NOMO-1 (cell line): Measurements from ENCODE around the gene ARHGAP45.
"Not testable (repeated sequence)": the region's sequence is repeated elsewhere in the genome, so short reads cannot be mapped to it uniquely, and the experiment has no call there.

Experiments
- DNase-seq, 2 experiments: peaks; one replicate each; lab custom pipeline; 2025; ENCODE audit not compliant: unreplicated experiment in 2 of 2; lab: John Stamatoyannopoulos, UW

ARHGAP45 gene

DNA sequence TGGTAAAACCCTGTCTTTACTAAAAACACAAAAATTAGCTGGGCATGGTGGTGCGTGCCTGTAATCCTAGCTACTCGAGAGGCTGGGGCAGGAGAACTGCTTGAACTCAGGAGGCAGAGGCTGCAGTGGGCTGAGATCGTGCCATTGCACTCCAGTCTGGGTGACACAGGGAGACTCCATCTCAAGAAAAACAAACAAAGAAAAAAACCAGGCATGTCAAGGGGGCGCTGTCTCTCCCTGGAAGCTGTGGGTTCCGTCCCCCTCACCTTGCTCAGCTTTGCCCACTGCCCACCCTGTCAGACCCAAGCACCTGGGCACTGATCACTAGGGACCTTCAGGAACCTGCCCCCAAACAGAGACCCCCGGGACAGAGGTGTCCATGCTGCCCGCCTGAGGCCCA lies 62.1 kb downstream of the ARHGAP45 start:
- not testable (repeated sequence) for DNase-seq

DNA sequence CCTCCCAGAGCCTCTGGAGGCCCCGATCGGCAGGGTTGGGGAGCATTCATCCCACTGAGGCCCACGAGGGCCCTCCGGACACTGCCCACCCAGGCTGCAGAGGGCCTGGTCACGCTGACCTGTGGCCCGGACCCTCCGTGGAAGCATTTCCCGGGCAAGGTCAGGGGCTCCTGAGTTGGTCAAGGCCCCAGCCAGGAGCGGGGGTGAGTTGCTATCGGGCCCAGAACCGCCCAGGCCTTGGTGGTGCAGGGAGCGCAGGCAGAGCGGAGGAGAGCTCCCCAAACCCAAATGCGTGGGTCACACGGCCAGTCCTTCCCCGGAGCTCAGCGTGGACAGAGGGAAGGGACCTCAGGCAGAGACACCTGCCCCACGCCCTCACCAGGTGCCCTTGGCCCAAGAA lies 62.6 kb downstream of the ARHGAP45 start:
- no peak for DNase-seq

DNA sequence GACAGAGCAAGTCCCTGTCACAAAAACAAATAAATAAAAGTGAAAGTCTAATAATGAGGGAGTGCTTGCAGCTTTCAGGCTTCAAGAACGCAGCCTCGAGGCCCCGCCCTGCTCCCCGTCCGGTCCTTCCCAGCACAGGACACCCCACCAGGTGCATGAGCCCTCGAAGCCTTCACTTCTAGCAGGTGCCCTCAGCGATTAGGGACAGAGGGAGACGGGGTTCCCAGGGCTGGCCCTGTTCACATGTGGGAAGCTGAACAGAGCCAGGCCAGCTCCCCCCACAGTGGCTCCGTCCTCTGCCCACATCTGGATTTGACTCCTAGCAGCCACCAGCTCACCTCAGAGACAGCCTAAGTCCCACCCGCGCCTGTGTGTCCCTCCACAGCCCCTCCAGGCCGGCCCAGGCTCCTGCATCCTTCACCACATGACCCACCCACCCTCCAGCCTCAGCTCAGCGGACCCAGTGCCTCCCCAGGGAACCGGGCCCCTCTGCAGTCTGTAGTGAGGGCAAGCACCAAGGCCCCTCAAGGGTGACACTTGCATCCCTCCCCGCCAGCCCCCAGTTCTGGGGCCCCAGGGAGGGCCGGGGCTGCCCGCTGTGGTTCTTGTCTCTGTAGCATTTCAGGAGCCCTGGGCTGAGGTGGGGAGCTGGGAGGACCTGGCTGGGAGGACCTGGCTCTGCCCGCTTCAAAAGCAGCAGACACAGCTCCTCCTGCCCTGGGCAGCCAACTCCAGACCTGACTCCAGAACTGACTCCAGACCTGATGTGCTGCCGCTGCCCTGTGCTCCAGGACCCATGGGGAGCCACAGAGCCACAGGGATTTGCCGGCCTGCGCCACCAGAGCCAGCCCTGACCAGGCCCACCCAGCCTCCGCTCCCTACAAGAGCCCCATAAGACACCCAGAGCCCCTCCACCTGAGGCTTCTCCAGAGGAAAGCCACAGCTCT lies 64.1 kb downstream of the ARHGAP45 start:
- no peak for DNase-seq

DNA sequence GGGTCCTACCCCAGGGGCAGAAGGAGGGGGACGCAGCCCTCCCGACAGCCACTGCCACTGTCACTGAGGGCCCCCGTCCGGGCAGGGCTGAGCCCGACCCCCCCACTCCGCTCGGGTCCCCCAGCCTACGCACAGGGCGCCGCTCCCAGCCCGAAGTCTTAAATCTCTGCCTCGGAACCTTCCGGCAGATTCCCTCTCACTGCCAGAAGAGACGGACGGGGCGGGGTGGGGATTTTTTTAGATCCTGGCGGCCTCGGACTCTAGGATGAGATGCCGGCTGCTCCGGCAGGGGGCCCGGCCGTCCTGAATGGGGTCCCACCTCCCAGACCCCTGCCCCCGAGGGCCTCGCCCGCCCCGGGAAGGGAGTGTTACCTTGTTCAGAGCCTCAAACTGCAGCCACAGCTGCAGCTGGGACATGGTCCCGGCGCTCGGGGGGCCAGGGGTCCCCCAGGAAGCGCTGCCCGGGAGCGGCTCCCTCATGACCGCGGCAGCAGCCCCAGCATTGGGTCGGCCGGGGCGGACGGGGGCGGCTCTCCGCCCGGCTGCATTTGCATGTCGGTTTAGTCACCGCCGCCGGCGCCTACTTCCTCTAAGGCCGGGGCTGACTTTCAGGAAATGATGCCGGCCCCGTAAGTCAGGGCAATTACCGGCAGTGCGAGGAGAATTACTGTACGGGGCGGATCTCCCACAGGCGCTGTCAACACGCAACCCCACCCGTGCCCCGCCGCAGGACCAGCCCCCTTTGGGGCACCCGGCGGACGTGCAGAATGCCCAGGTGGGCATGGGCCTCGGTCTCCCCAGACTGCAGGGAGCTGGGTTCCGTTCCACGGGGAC lies 65.0 kb downstream of the ARHGAP45 start:
- DNase-seq, result peak; percentile 85 to 92

DNA sequence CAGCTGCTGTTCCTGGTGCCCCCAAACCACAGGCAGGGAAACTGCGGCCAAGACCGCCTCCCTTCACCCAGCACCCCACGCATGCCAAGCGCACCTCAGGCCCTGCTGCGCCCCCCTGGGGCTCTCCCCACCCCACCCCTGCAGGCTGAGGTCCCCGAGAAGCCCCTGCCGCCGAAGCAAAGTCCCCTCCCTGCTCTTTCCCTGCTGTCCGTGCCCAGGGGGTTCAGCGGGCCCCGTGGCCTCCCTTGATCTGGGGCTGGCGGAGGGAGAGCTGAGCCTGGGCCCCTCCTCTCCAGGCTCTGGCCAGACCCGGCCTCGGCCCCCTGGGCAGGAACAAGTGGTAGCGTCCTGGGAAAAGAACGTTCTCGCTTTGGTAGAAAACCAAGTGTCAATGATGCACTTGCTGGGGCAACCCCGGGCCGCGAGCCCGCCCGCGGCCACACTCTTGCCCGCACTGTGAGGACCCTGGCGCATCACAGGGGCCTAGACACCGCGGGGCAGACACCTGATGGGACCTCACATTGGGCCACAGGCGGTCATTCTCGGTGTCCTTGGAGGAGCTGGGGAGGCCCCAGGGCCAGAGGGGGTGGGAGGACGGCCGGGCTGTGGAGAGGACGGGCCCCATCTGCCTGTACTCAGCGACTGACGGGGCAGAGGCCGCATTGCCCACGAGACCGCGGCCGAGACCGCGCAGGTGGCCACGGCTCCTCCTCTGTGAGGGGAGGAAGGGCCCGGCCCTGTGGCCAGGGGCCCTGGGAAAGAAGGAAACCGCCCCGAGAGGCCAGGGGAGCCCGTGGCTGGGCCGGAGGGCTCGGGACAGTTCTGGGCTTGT lies 65.8 kb downstream of the ARHGAP45 start:
- DNase-seq, result peak in 1 of 2 experiments; percentile 13

DNA sequence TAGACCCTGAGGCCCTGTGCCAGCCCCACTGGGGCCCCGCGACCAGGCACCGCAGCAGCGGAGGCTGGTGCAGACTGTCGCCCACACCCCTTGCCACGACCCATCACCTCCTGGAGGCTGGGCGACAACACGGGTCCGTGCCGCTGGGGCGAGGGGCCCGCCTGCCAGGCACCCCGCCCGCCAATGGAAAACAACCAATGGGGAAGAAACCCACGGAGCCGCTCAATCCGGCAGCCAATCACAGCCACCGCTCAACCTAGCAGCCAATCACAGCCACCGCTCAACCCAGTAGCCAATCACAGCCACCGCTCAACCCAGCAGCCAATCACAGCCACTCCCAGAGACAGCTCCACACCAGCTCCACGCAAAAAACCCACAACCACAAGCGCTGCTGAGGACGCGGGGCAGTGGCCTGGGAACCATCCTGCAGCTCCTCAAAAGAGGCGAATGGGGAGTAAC lies 66.5 kb downstream of the ARHGAP45 start:
- DNase-seq, result peak; percentile 11 to 20

DNA sequence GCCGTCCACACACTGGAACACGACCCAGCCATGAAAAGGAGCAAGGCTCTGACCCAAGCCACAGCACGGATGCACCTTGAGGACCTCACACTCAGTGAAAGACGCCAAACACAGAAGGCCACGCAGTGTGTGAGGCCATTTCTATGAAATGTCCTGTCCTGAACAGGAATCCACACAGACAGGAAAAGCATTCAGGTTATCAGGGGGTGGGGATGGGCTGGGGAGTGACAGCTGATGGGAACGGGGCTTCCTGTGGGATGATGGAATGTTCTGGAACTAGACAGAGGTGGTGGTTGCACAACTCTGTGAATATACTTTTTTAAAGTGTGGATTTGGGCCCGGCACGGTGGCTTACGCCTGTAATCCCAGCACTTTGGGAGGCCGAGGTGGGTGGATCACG lies 67.5 kb downstream of the ARHGAP45 start:
- DNase-seq, result no peak

DNA sequence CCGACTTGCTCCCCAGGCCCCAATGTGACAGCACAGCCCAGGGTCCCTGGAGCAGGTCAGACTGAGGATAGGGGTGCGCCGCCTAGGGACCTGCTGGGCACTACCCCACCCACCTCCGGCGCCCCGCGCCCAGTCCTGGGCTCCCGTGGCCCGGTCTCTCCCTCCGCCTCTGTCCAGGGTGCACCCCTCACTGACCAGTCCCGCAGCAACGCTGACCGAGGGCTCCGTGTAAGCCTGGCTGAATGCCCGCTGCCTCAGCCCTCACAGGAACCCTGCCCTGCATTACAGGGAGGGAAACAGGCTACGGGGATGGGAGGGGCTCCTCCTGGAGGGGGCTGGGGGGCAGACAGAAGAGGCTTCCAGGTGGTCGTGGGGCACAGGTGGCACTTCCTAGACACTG lies 68.5 kb downstream of the ARHGAP45 start:
- no peak for DNase-seq

DNA sequence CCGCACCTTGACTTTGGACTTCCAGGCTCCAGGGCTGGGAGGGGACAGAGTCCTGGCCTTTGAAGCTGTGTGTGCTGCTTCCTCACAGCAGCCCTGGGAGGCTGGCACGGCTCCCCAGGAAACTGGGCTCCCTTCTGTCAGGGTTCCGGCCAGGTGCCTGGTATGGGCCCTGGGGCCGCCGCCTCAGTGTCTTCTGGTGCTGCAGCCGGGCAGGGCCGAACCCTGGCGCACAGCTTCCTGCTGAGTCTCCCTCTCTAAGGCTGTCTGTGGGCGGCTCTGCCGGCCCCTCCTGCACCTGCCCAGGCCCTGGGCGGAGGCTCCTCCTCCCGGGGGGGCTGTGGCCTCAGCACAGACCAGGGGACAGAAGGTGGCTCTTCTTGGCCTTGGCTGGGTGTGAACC lies 69.2 kb downstream of the ARHGAP45 start:
- no peak for DNase-seq
